ENCODE data around the gene LTF. TPM values are rescaled to one million over a fixed set of nuclear protein-coding genes. Genes with fewer than 3 reads are reported as not detected.

The LTF gene
- total RNA-seq, 2 experiments from 2014 or later = not detected

- Histone ChIP-seq H3K9me3 (ENCODE audit: low read length) (no peaks in the 10 kb centered on the region), H3K79me2 (ENCODE audit: insufficient read depth, low read depth, low read length) (no peaks in the 10 kb centered on the region), H3K36me3 (ENCODE audit: insufficient read depth, low read length) (no peaks in the 10 kb centered on the region), H2AFZ (ENCODE audit: low read length) (no peak overlapping the region), H3K4me2 (ENCODE audit: low read length) (no peak overlapping the region), H3K4me1 (ENCODE audit: insufficient read depth, low read length, poor library complexity, severe bottlenecking) (no peaks in the 10 kb centered on the region), H3K27ac (ENCODE audit: low read depth, low read length, poor library complexity, severe bottlenecking) (no peak overlapping the region), H3K4me3 (ENCODE audit: low read depth, low read length, poor library complexity, severe bottlenecking) (no peak overlapping the region), H3K9me2 (ENCODE audit: insufficient read depth, low read length) (no peaks in the 10 kb centered on the region), H4K20me1 (ENCODE audit: insufficient read depth, low read length) (no peaks in the 10 kb centered on the region)
- no peak for DNase-seq (ENCODE audit: low spot score)
- TF ChIP-seq CTCF (conservative IDR thresholded peaks at IDR 0.05; ENCODE audit: low read length) = no peak
- no peak for TF ChIP-seq EZH2phosphoT487 (IDR thresholded peaks at IDR 0.05; ENCODE audit: borderline replicate concordance, low read depth, low read length)
- no TSS peak for BruUV-seq (replicated peaks)
- intact Hi-C loops (cut with micrococcal nuclease; ENCODE audit: unreplicated experiment) = no loop called here
- POLR2A ChIA-PET = interaction anchor here (0.6 kb wide), 1 partner anchor 96 kb away, joined by 3 read pairs; no protein-coding TSS in a partner anchor
- CTCF ChIA-PET (ENCODE audit: unreplicated experiment) = interaction anchor here (0.5 kb wide), 1 partner anchor 328 kb away, joined by 3 read pairs; no protein-coding TSS in a partner anchor
These were observed 18.1 kb upstream of the LTF start for GRCh38 chr3:46482632-46483350.

GRCh38 chr3:46481636-46482035 lies 16.9 kb upstream of the LTF start:
- no peak for DNase-seq (ENCODE audit: low spot score)
- BruUV-seq (replicated peaks) = no TSS peak
- CTCF ChIA-PET (ENCODE audit: unreplicated experiment) = no interaction called here

More at GRCh38 chr3:46481636-46482035, 16.9 kb upstream of the LTF start:
- TF ChIP-seq EZH2phosphoT487 (IDR thresholded peaks at IDR 0.05; ENCODE audit: borderline replicate concordance, low read depth, low read length) = no peak
- no peak for TF ChIP-seq CTCF (conservative IDR thresholded peaks at IDR 0.05; ENCODE audit: low read length)
- Histone ChIP-seq H3K79me2 (ENCODE audit: insufficient read depth, low read depth, low read length) (no peaks in the 10 kb centered on the region), H4K20me1 (ENCODE audit: insufficient read depth, low read length) (no peaks in the 10 kb centered on the region), H3K4me3 (ENCODE audit: low read depth, low read length, poor library complexity, severe bottlenecking) (no peak overlapping the region), H3K4me2 (ENCODE audit: low read length) (no peak overlapping the region), H3K4me1 (ENCODE audit: insufficient read depth, low read length, poor library complexity, severe bottlenecking) (no peaks in the 10 kb centered on the region), H3K9me2 (ENCODE audit: insufficient read depth, low read length) (no peaks in the 10 kb centered on the region), H3K27ac (ENCODE audit: low read depth, low read length, poor library complexity, severe bottlenecking) (no peak overlapping the region), H3K36me3 (ENCODE audit: insufficient read depth, low read length) (no peaks in the 10 kb centered on the region), H3K9me3 (ENCODE audit: low read length) (no peaks in the 10 kb centered on the region), H2AFZ (ENCODE audit: low read length) (no peak overlapping the region)
- intact Hi-C loops (cut with micrococcal nuclease; ENCODE audit: unreplicated experiment) = no loop called here
- POLR2A ChIA-PET = no interaction called here
